ENCODE results near the gene PITX3. TPM values are rescaled to one million over a fixed set of nuclear protein-coding genes. Genes with fewer than 3 reads are reported as not detected.

Gene PITX3
- polyA plus RNA-seq, 1 of the 3 experiments (the other 2 are of a cell fraction): not detected

GRCh38 chr10:102185811-102186527 lies 55.3 kb downstream of the PITX3 start:
- Histone ChIP-seq H3K27ac (ENCODE audit: low read depth in 2 of 2, low read length in 1 of 2) (no peak overlapping the region), H3K9ac (no peak overlapping the region), H3F3A (replicated peaks; ENCODE audit: insufficient read depth) (no peaks in the 10 kb centered on the region), H3K9me3 (no peaks in the 10 kb centered on the region), H3K4me1 (ENCODE audit: control insufficient read depth in 1 of 2, insufficient read depth in 2 of 2, low read depth in 1 of 2, low read length in 1 of 2) (no peaks in the 10 kb centered on the region; a peak in 1 of 4 replicates), H4K20me1 (ENCODE audit: insufficient read depth) (no peaks in the 10 kb centered on the region), H2AFZ (ENCODE audit: low read depth) (no peak overlapping the region), H3K27me3 (ENCODE audit: insufficient read depth) (no peaks in the 10 kb centered on the region), H3K9me2 (no peaks in the 10 kb centered on the region), H3K4me3 (ENCODE audit: low read depth in 2 of 2, low read length in 1 of 2) (no peak overlapping the region), H3K4me2 (no peak overlapping the region), H3K36me3 (replicated peaks in 1 of 2; ENCODE audit: control insufficient read depth in 1 of 2, insufficient read depth in 2 of 2, low read length in 1 of 2) (no peaks in the 10 kb centered on the region), H3K79me2 (ENCODE audit: insufficient read depth) (no peaks in the 10 kb centered on the region)
- POLR2A ChIA-PET: interaction anchor here (0.6 kb wide), 1 partner anchor 83 kb away, joined by 3 read pairs; no protein-coding TSS in a partner anchor
- TF ChIP-seq ELF1 (IDR thresholded peaks at IDR 0.05) (no peak), RCOR1 (IDR thresholded peaks at IDR 0.05; ENCODE audit: low read length) (no peak), SMC3 (IDR thresholded peaks at IDR 0.05; ENCODE audit: low read depth, low read length) (no peak), JUND (IDR thresholded peaks at IDR 0.05) (no peak), SIN3A (IDR thresholded peaks at IDR 0.05; ENCODE audit: borderline replicate concordance, low read depth, low read length) (no peak), USF1 (IDR thresholded peaks at IDR 0.05; ENCODE audit: borderline replicate concordance, low read depth) (no peak), TAF1 (IDR thresholded peaks at IDR 0.05; ENCODE audit: borderline replicate concordance, low read depth, low read length) (no peak), IRF3 (IDR thresholded peaks at IDR 0.05; ENCODE audit: low read depth, low read length) (no peak)
- WGBS (ENCODE audit: low lambda C conversion rate): 56% methylated on average over 15 of the region's 15 CpGs
- no peak for DNase-seq
- CTCF ChIA-PET: interaction anchor here (1.1 to 2.1 kb wide), 5 partner anchors 10 to 213 kb away, joined by 3 to 7 read pairs (median 3); no protein-coding TSS in a partner anchor

GRCh38 chr10:102185272-102185671 lies 56.0 kb downstream of the PITX3 start:
- Histone ChIP-seq H3K4me3 (ENCODE audit: low read depth in 2 of 2, low read length in 1 of 2) (no peak overlapping the region), H3K36me3 (replicated peaks in 1 of 2; ENCODE audit: control insufficient read depth in 1 of 2, insufficient read depth in 2 of 2, low read length in 1 of 2) (no peaks in the 10 kb centered on the region), H3K9me3 (no peaks in the 10 kb centered on the region), H3K9me2 (no peaks in the 10 kb centered on the region), H3K9ac (no peak overlapping the region), H3K4me1 (ENCODE audit: control insufficient read depth in 1 of 2, insufficient read depth in 2 of 2, low read depth in 1 of 2, low read length in 1 of 2) (no peaks in the 10 kb centered on the region; a peak in 1 of 4 replicates), H3F3A (replicated peaks; ENCODE audit: insufficient read depth) (no peaks in the 10 kb centered on the region), H4K20me1 (ENCODE audit: insufficient read depth) (no peaks in the 10 kb centered on the region), H3K27ac (ENCODE audit: low read depth in 2 of 2, low read length in 1 of 2) (no peak overlapping the region), H3K27me3 (ENCODE audit: insufficient read depth) (no peaks in the 10 kb centered on the region), H3K79me2 (ENCODE audit: insufficient read depth) (no peaks in the 10 kb centered on the region), H3K4me2 (no peak overlapping the region), H2AFZ (ENCODE audit: low read depth) (no peak overlapping the region)
- CTCF ChIA-PET: interaction anchor here (0.6 to 2.1 kb wide), 4 partner anchors 9 to 166 kb away, joined by 3 to 7 read pairs (median 4); no protein-coding TSS in a partner anchor
- POLR2A ChIA-PET: interaction anchor here (0.6 kb wide), 1 partner anchor 83 kb away, joined by 3 read pairs; no protein-coding TSS in a partner anchor
- WGBS (ENCODE audit: low lambda C conversion rate): 25% methylated on average over 2 of the region's 2 CpGs
- no peak for TF ChIP-seq PBX3 (IDR thresholded peaks at IDR 0.05)
- TF ChIP-seq USF2 (IDR thresholded peaks at IDR 0.05; ENCODE audit: borderline replicate concordance, low read depth, low read length): no peak
- TF ChIP-seq IRF3 (IDR thresholded peaks at IDR 0.05; ENCODE audit: low read depth, low read length): no peak
- TF ChIP-seq GABPA (IDR thresholded peaks at IDR 0.05; ENCODE audit: low read depth): no peak
- no peak for TF ChIP-seq FOSL2 (IDR thresholded peaks at IDR 0.05; ENCODE audit: borderline replicate concordance, low read depth)
- no peak for DNase-seq

Measured in SK-N-SH (cell line).